Neural progenitor cell (in vitro differentiated cells): Measurements from ENCODE around the gene TBX10.

ENCODE experiments used
- CTCF ChIP-seq: fragments of 200-600 bp; sonication (generic); IDR thresholded peaks from 2 replicates; pipeline ENCODE4 v1.5.1; 2017; ENCODE audit warnings: antibody characterized with exemption, mild to moderate bottlenecking
- EZH2 ChIP-seq: fragments of 200-600 bp; sonication (generic); IDR thresholded peaks from 2 replicates; pipeline ENCODE4 v1.6.1; 2017; ENCODE audit warnings: antibody characterized with exemption, mild to moderate bottlenecking, moderate library complexity

GRCh38 chr11:67642173-67643120, 2.9 kb upstream of the TBX10 start:
- TF ChIP-seq EZH2 (no peak), CTCF (no peak)
